ENCODE data around the gene GRB10.

The GRB10 gene

DNA sequence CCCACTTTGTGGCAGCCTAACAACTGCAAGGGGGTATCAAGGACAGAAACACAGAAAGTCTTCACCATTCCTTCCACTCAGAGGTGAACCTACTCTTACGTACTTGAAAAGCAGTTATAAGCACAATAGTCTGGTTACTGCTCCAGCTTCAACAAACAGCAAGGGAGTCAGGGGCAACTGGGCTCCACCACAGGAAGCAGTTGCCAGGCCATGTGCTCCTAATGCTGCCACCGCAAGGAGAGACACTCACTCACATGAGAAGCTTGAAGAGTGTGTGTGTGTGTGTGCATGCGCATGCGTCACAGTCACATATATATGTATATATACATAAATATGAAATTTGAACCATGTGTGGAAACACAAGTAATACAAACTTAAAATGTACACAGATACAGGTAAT is 65.5 kb downstream of the GRB10 start:
- DNase-seq, result no peak

DNA sequence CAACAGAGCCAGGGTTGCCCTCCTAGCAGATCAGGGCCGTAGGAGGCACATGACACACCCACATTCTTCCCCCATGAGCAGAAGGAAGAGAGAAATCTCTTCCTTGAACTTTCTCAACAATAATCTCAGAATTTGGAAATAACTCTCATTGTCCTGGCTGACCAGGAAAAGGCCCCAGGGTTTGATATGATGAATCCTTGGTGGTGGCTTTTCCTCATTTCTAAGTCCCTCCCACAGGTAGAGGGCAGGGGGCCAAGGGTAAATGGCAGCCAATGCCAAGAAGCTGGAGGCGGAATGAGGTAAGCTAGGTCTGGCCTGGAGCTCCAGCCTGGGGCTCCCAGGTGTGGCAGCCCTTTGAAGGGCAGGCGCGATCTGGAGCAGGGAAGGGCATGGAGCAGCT is 67.8 kb downstream of the GRB10 start:
- no peak for DNase-seq

DNA sequence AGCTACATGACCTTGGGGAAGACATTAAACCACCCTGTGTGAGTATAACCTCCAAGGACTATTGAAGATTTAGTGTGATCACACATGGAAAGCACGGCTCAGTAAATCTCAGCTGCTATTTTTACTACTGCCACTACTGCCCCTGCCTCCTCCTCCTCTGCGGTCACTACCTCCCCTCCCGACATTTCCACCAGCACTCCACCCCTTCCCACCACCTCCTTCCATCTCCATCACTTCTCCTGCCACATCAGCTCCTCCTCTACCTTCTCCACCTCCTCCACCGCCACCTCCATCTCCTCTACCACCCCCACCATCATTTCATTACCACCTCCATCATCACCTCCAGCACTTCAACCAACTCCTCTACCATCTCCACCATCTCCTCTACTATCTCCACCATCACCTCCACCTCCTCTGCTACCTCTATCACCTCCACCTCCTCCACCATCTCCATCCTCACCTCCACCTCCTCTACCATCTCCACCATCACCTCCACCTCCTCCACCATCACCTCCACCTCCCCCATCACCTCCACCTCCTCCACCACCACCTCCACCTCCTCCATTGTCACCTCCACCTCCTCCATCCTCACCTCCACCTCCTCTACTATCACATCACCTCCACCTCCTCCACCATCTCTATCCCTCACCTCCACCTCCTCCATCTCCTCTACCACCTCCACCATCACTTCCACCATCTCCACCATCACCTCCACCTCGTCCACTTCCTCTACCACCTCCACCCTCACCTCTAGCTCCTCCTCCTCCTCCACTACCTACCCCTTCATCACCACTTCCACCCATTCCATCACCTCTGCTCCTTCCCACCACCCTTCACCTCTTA is 69.4 kb downstream of the GRB10 start:
- DNase-seq, result no peak

- no peak for DNase-seq
Measured at GRCh38 chr7:50712252-50713122, 70.2 kb downstream of the GRB10 start.

GRCh38 chr7:50711271-50712175 is 71.2 kb downstream of the GRB10 start:
- no peak for DNase-seq

DNA sequence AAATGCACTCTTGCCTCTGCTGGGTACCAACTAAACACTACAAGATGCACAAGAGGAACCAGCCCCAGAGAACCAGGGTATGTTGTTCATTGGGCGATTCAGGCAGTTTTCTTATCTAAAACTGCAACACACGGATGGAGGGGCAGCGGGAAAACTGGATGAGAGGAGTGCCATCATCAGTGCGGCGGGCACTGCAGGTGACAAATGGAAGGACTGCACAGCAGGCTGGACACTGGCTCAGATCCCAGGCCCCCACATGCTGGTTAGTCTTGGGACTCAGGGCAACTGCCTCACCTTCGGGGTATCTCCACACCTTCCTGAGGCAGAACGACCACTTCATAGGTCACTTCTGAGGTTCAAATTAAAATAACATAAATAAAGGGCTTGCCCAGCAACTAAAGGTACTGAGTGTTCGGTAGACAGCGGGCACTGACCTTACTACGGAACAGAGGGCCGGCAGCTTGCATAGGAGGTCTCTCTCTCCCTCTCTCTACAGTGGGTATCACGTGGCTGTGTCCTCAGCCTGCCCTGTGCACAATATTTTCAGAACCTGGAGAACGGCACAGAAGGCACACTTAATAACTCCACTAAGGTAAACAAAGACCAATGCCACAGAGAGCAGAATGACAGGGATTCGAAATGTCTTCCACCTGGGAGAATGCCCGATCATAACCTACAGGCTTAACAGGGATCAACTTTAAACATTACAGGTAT is 72.1 kb downstream of the GRB10 start:
- DNase-seq, result no peak

DNA sequence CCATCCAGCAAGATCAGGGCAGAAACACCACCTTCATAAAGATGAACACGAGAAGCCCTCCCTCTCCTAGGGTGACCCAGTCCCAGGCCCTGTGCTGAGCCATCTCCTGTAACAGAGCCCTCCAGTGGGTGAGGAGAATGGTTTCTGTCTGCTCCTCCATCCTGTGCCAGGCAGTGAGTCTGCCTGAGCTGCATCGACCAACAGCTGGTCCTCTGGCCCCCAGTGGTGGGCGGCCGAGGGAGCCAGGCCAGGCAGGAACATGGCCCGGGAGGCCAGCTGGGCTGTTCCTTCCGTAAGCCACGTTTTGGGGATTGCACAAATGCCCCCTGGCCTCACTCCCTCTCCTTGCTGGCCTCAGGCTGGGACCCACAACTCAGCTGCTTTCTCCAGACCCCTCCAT is 73.5 kb downstream of the GRB10 start:
- no peak for DNase-seq

GRCh38 chr7:50707236-50708006 is 75.3 kb downstream of the GRB10 start:
- DNase-seq, result no peak

DNA sequence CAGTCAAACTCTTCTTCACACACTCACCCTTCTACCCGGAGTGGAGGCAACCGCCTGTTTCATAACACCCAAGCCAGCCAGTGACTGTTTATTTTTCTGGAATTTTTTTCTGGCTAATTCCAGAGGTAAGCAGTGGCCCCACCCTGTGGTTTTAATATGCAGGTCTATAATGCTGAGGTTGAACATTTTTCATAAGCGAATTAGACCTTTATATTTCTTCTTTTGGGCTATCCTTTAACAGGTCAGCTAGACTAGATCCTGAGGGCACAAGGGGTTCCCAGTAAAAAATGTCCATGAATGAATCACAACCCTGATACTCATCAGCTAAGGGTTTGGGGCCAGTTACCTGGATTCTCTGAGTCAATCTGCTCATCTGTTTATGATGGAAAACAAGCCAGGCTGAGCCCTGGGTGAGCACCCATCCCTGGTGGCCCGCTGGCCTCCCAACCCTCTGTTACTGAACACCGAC is 76.2 kb downstream of the GRB10 start:
- no peak for DNase-seq

DNA sequence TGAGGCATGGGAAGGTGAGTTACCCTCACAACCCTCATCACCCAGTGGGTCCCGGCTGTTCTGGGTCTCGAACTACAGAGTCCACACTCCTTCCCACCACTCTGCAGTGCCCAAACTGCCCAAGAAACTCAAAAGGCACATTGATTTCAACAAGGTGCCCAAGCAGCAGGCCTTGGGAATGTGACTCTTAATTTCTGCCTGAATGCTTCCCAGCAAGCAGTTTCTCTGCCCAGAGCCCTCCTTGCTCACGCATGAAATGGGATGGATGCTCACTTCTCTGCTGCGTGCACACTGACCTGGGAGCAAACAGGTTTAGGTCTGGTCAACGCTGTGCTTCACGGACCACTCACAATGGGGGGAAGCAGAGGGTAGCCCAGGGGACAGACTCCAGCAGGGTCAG is 77.9 kb downstream of the GRB10 start:
- no peak for DNase-seq

GRCh38 chr7:50703654-50704053 is 79.0 kb downstream of the GRB10 start:
- no peak for DNase-seq

- DNase-seq, result no peak
Measured at GRCh38 chr7:50699143-50699542, 83.6 kb downstream of the GRB10 start.

- DNase-seq, result no peak
Measured at GRCh38 chr7:50697748-50698147, 84.9 kb downstream of the GRB10 start.

- no peak for DNase-seq
Measured at GRCh38 chr7:50696810-50697582, 85.7 kb downstream of the GRB10 start.

DNA sequence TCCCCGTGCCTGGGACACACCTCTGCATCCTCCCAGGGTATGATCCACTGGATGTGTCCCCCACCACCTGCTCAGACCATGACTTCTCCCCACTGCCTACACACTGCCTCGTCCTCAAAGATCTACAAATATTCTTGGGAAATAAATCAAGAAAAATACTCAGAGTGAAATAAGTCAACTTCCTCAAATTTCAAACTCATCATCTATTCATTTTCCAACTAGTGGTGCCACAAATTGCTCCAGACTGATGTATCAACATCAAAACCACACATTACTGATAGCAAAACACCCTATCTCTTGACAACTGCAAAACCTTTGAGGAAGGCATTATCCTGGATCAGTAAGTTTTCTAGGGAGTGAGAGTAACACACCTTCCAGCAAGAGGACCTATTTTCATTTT is 87.7 kb downstream of the GRB10 start:
- no peak for DNase-seq

DNA sequence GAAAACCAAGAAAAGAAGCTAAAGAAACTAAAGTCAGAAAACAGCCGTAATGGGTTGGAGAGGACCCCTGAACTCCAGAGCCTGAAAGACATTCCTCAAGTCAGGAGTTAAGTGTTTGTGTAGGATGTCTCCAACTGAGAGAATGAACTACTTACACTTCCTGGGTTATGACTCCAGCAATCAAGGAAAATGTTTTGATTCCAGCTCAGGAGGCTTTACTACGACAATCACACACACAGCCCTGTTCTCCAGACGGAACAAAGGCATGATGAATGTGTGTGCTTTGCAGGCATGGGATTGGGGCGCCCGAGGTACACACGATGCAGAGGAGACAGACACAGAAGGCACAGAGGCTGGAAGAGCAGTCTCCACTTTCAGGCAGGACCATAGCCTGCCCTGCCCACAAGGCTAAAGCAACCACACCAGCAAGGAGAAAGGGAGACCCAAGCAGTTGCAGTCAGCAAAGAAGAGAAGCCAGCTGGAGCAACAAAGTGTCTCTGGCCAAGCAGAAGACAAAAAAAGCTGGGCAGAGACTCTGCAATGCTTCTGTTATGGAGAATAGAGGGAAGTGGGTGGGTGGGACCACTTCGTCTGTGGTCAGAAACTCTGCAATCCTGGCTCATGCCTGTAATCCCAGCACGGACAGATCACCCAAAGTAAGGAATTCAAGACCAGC is 89.1 kb downstream of the GRB10 start:
- no peak for DNase-seq

- no peak for DNase-seq
Measured at GRCh38 chr7:50690541-50691011, 92.1 kb downstream of the GRB10 start.

GRCh38 chr7:50688226-50688590 is 94.5 kb downstream of the GRB10 start:
- no peak for DNase-seq

DNA sequence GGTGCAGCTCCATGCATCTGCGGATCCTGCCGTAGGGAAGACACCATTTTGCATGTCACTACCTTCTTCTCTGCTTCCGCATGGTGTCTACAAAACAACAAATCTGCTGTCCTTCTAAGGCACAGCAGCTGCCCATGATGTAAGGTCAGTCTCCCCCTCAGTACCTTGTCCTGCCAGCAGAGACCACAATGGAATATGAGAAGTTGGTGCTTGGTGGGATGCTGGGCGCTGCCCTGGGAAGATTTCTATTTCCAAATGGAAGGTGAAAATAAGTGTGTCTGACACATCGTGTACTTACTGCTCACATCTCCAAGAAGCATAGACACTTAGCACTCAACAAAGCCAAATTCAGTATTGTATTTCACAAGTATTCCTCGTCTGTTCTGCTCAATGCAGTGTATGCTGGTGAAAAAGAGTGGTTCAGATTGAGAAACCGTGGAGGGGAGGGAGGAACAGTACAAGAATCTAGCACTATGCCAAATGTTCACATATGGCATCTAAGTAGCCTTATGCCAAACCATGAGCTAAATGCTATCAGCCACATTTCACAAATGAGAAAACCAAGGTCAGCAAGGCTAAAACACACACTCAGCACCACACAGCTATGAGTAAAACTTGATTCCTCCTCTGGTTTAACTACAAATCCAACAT is 95.0 kb downstream of the GRB10 start:
- DNase-seq, result no peak
